ENCODE measurements around the gene MGLL.

DNA sequence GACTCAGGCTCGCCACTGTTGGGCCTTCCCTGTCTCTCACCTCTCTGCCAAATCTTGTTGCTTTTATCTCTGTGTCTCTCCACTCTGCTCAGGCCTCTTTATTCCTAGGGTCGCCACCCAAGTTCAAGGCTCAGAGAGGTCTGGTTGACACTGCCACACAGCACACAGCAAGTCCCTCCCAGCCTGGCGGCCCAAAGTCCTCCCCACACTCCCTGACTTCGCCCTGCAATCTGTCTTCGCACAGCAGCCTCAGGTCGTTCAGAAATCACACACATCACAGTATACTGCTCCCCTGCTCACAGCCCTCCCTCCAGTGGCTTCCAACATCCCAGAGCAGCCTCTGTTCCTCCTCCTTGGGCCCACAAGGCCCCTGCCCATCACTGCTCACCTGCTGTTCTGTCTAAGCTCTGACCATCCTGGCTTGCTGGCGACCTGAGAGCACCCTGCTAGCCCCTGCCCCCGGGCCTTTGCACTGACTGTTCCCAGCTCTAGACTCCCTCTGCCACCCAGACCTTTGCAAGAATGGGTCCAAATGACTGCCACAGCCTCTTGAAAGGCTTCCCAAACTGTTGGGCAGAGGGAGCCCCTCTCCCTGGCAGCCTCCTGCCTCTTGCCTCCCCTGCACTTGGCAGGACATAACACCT is 48.4 kb downstream of the MGLL start:
- TF ChIP-seq POLR2A (IDR thresholded peaks at IDR 0.05; ENCODE audit: borderline replicate concordance, extremely low read depth, insufficient read depth, insufficient read length) (no peak), SRF (IDR thresholded peaks at IDR 0.05; ENCODE audit: low read depth) (no peak), EGR1 (IDR thresholded peaks at IDR 0.05; ENCODE audit: low read depth) (no peak), POLR2AphosphoS5 (IDR thresholded peaks at IDR 0.05; ENCODE audit: low read depth, low read length) (no peak), SIN3A (IDR thresholded peaks at IDR 0.05; ENCODE audit: low read depth) (no peak), TCF7L2 (IDR thresholded peaks at IDR 0.05; ENCODE audit: borderline replicate concordance, extremely low read depth, insufficient read depth, insufficient read length) (no peak), ZNF274 (IDR thresholded peaks at IDR 0.05; ENCODE audit: low read depth, low read length) (no peak), RAD21 (IDR thresholded peaks at IDR 0.05; ENCODE audit: low read depth) (no peak), YY1 (IDR thresholded peaks at IDR 0.05; ENCODE audit: extremely low read depth, insufficient replicate concordance, low read depth, low read length) (no peak)
- TF ChIP-seq, protein P1, sequence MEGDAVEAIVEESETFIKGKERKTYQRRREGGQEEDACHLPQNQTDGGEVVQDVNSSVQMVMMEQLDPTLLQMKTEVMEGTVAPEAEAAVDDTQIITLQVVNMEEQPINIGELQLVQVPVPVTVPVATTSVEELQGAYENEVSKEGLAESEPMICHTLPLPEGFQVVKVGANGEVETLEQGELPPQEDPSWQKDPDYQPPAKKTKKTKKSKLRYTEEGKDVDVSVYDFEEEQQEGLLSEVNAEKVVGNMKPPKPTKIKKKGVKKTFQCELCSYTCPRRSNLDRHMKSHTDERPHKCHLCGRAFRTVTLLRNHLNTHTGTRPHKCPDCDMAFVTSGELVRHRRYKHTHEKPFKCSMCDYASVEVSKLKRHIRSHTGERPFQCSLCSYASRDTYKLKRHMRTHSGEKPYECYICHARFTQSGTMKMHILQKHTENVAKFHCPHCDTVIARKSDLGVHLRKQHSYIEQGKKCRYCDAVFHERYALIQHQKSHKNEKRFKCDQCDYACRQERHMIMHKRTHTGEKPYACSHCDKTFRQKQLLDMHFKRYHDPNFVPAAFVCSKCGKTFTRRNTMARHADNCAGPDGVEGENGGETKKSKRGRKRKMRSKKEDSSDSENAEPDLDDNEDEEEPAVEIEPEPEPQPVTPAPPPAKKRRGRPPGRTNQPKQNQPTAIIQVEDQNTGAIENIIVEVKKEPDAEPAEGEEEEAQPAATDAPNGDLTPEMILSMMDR (IDR thresholded peaks at IDR 0.05 in 2 of 3, conservative IDR thresholded peaks at IDR 0.05 in 1 of 3; ENCODE audit: borderline replicate concordance in 1 of 3, insufficient read depth in 1 of 3, low read depth in 2 of 3, low read length in 2 of 3): no peak
- TF ChIP-seq, protein P2, sequence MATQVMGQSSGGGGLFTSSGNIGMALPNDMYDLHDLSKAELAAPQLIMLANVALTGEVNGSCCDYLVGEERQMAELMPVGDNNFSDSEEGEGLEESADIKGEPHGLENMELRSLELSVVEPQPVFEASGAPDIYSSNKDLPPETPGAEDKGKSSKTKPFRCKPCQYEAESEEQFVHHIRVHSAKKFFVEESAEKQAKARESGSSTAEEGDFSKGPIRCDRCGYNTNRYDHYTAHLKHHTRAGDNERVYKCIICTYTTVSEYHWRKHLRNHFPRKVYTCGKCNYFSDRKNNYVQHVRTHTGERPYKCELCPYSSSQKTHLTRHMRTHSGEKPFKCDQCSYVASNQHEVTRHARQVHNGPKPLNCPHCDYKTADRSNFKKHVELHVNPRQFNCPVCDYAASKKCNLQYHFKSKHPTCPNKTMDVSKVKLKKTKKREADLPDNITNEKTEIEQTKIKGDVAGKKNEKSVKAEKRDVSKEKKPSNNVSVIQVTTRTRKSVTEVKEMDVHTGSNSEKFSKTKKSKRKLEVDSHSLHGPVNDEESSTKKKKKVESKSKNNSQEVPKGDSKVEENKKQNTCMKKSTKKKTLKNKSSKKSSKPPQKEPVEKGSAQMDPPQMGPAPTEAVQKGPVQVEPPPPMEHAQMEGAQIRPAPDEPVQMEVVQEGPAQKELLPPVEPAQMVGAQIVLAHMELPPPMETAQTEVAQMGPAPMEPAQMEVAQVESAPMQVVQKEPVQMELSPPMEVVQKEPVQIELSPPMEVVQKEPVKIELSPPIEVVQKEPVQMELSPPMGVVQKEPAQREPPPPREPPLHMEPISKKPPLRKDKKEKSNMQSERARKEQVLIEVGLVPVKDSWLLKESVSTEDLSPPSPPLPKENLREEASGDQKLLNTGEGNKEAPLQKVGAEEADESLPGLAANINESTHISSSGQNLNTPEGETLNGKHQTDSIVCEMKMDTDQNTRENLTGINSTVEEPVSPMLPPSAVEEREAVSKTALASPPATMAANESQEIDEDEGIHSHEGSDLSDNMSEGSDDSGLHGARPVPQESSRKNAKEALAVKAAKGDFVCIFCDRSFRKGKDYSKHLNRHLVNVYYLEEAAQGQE (IDR thresholded peaks at IDR 0.05; ENCODE audit: low read depth): no peak
- TF ChIP-seq, protein P3, sequence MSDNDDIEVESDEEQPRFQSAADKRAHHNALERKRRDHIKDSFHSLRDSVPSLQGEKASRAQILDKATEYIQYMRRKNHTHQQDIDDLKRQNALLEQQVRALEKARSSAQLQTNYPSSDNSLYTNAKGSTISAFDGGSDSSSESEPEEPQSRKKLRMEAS (IDR thresholded peaks at IDR 0.05): no peak
- TF ChIP-seq, protein P4, sequence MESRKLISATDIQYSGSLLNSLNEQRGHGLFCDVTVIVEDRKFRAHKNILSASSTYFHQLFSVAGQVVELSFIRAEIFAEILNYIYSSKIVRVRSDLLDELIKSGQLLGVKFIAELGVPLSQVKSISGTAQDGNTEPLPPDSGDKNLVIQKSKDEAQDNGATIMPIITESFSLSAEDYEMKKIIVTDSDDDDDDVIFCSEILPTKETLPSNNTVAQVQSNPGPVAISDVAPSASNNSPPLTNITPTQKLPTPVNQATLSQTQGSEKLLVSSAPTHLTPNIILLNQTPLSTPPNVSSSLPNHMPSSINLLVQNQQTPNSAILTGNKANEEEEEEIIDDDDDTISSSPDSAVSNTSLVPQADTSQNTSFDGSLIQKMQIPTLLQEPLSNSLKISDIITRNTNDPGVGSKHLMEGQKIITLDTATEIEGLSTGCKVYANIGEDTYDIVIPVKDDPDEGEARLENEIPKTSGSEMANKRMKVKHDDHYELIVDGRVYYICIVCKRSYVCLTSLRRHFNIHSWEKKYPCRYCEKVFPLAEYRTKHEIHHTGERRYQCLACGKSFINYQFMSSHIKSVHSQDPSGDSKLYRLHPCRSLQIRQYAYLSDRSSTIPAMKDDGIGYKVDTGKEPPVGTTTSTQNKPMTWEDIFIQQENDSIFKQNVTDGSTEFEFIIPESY (IDR thresholded peaks at IDR 0.05; ENCODE audit: extremely low read depth, insufficient replicate concordance, low read length): no peak
